Mesothelial cell of epicardium (in vitro differentiated cells): ENCODE data around the gene PASK. TPM values are rescaled to one million over a fixed set of nuclear protein-coding genes. Genes with fewer than 3 reads are reported as not detected.

Experiments used
- DNase-seq, 2 experiments: peaks; one replicate each; pipeline ENCODE4 v3.0.0; 2021; ENCODE audit warnings: low spot score in 2 of 2; ENCODE audit not compliant: unreplicated experiment in 2 of 2
- H3K27ac Mint-ChIP-seq: 2 replicates; pipeline ENCODE4 v1.8.0; 2021; ENCODE audit warnings: mixed read lengths
- H3K27me3 Mint-ChIP-seq: 2 replicates; pipeline ENCODE4 v1.8.0; 2021; ENCODE audit warnings: low read depth, mixed read lengths
- H3K36me3 Mint-ChIP-seq: 2 replicates; pipeline ENCODE4 v1.8.0; 2021; ENCODE audit warnings: mixed read lengths
- H3K4me1 Mint-ChIP-seq: 2 replicates; pipeline ENCODE4 v1.8.0; 2021; ENCODE audit warnings: mixed read lengths
- H3K4me3 Mint-ChIP-seq: 2 replicates; pipeline ENCODE4 v1.8.0; 2021; ENCODE audit warnings: mild to moderate bottlenecking, moderate library complexity, mixed read lengths
- H3K9me3 Mint-ChIP-seq: 2 replicates; pipeline ENCODE4 v1.8.0; 2021; ENCODE audit warnings: mixed read lengths
- CTCF ChIP-seq: fragments of 200-600 bp; sonication (generic); IDR thresholded peaks from one replicate; pipeline ENCODE4 v1.5.0; 2021; ENCODE audit warnings: antibody characterized with exemption; ENCODE audit not compliant: unreplicated experiment
- total RNA-seq: library from RNA; stranded (reverse); gene quantifications from 3 replicates; pipeline ENCODE4 v1.2.1, GENCODE V29; 2021

The PASK gene
- total RNA-seq, 1 donor from 2014 or later: 26.1 TPM

- no peak overlapping the region for H3K27ac Mint-ChIP-seq
- no peaks in the 10 kb centered on the region for H3K4me1 Mint-ChIP-seq
- H3K4me3 Mint-ChIP-seq: no peak overlapping the region
- H3K27me3 Mint-ChIP-seq: no peaks in the 10 kb centered on the region
- H3K9me3 Mint-ChIP-seq: no peaks in the 10 kb centered on the region
- DNase-seq: no peak
- TF ChIP-seq CTCF: no peak
- H3K36me3 Mint-ChIP-seq: no peaks in the 10 kb centered on the region
Observed at GRCh38 chr2:241194811-241195210, 45.5 kb upstream of the PASK start.

- H3K9me3 Mint-ChIP-seq: no peaks in the 10 kb centered on the region
- no peak for TF ChIP-seq CTCF
- no peaks in the 10 kb centered on the region for H3K27me3 Mint-ChIP-seq
- H3K36me3 Mint-ChIP-seq: no peaks in the 10 kb centered on the region
- H3K27ac Mint-ChIP-seq: no peak overlapping the region
- peaks cover under 1% of the 10 kb centered on the region for H3K4me1 Mint-ChIP-seq
- no peak for DNase-seq
- H3K4me3 Mint-ChIP-seq: no peak overlapping the region
Observed at GRCh38 chr2:241193271-241193670, 44.0 kb upstream of the PASK start.

GRCh38 chr2:241191081-241191480 lies 41.8 kb upstream of the PASK start:
- peaks cover 11% of the 10 kb centered on the region for H3K4me1 Mint-ChIP-seq
- no peaks in the 10 kb centered on the region for H3K27me3 Mint-ChIP-seq

GRCh38 chr2:241190291-241190981 lies 41.2 kb upstream of the PASK start:
- H3K4me1 Mint-ChIP-seq: peaks cover 11% of the 10 kb centered on the region
- H3K27ac Mint-ChIP-seq: no peak overlapping the region
- H3K36me3 Mint-ChIP-seq: no peaks in the 10 kb centered on the region
- DNase-seq: no peak
- H3K27me3 Mint-ChIP-seq: no peaks in the 10 kb centered on the region
- TF ChIP-seq CTCF: no peak
- no peak overlapping the region for H3K4me3 Mint-ChIP-seq
- H3K9me3 Mint-ChIP-seq: no peaks in the 10 kb centered on the region

More at GRCh38 chr2:241191081-241191480, 41.8 kb upstream of the PASK start:
- Mint-ChIP-seq H3K27ac (no peak overlapping the region), H3K9me3 (no peaks in the 10 kb centered on the region), H3K36me3 (no peaks in the 10 kb centered on the region), H3K4me3 (no peak overlapping the region)
- DNase-seq: no peak
- no peak for TF ChIP-seq CTCF

- no peak for DNase-seq
- Mint-ChIP-seq H3K36me3 (no peaks in the 10 kb centered on the region), H3K9me3 (no peaks in the 10 kb centered on the region)
Observed at GRCh38 chr2:241189856-241190201, 40.6 kb upstream of the PASK start.

More at GRCh38 chr2:241189856-241190201, 40.6 kb upstream of the PASK start:
- Mint-ChIP-seq H3K4me1 (peaks cover 11% of the 10 kb centered on the region), H3K27me3 (no peaks in the 10 kb centered on the region), H3K4me3 (no peak overlapping the region), H3K27ac (no peak overlapping the region)
- no peak for TF ChIP-seq CTCF
